Uterus (tissue), 2 donors: ENCODE measurements around the gene PCDHB8.

ENCODE experiments used
- POLR2A ChIP-seq, 2 donors: fragments of 450-650 bp; IDR thresholded peaks; one replicate each; pipeline ENCODE4 v1.6.1; 2016; ENCODE audit warnings: antibody characterized with exemption in 2 of 2, mild to moderate bottlenecking in 1 of 2, moderate library complexity in 1 of 2
- TF ChIP-seq, protein P1 (sequence below), 4 experiments: fragments of 200-600 bp in 2 of 4; fragments of 450-650 bp in 2 of 4; sonication (generic) in 2 of 4; IDR thresholded peaks; one replicate each; pipeline ENCODE4 v1.5.1; 2016 to 2019; ENCODE audit warnings: antibody characterized with exemption in 4 of 4, mild to moderate bottlenecking in 2 of 4, moderate library complexity in 1 of 4

DNA sequence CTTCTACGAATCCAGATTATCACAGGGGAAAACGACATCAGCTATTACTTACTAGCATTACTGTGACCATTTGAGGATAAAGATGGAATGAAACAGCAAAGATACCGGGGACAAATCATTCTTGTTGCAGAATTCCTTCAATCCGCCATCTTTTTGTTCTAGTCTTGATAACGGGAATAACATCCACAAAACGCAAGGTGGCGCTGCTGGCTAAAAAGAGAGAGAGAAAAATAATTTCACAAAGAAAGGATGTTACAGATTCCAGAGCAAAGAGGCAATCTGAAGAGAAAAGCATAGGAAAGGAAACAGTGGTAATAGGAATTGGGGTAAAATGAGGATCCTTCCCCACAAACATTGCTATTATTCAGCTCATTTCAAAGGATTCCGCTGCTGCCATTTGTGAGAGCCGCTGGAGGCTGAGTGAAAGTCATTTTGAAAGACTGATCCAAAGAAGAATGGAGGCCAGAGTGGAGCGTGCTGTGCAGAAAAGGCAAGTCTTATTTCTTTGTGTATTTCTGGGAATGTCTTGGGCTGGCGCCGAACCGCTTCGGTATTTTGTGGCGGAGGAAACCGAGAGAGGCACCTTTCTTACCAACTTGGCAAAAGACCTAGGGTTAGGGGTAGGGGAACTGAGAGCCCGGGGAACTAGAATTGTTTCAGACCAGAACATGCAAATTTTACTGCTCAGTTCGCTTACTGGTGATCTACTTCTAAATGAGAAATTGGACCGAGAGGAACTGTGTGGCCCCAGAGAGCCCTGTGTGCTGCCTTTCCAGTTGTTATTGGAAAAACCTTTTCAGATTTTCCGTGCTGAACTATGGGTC, 5.0 kb upstream of the PCDHB8 start, which contains the start of gene PCDHB7:
- TF ChIP-seq, protein P1, sequence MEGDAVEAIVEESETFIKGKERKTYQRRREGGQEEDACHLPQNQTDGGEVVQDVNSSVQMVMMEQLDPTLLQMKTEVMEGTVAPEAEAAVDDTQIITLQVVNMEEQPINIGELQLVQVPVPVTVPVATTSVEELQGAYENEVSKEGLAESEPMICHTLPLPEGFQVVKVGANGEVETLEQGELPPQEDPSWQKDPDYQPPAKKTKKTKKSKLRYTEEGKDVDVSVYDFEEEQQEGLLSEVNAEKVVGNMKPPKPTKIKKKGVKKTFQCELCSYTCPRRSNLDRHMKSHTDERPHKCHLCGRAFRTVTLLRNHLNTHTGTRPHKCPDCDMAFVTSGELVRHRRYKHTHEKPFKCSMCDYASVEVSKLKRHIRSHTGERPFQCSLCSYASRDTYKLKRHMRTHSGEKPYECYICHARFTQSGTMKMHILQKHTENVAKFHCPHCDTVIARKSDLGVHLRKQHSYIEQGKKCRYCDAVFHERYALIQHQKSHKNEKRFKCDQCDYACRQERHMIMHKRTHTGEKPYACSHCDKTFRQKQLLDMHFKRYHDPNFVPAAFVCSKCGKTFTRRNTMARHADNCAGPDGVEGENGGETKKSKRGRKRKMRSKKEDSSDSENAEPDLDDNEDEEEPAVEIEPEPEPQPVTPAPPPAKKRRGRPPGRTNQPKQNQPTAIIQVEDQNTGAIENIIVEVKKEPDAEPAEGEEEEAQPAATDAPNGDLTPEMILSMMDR (IDR thresholded peaks at IDR 0.05), result peak in 1 of 4 experiments; percentile 25
- TF ChIP-seq POLR2A (IDR thresholded peaks at IDR 0.05), result no peak
